ENCODE results near the gene SELENON. TPM values are rescaled to one million over a fixed set of nuclear protein-coding genes. Genes with fewer than 3 reads are reported as not detected.

SELENON gene
- total RNA-seq, 1 donor from 2014 or later: 87.1 TPM

DNA sequence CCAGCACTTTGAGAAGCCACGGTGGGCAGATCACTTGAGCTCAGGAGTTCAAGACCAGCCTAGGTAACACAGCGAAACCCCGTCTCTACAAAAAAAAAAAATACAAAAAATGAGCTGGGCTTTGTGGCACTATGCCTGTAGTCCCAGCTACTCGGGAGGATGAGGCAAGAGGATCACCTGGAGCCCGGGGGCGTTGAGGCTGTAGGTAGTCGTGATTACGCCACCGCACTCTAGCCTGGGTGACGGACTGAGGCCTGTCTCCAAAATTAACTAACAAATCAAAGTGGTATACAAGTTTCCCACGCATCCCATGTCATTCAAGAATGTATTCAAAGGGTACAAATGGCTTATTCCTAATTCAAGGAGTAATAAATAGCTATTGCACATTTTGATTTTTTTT, 56.9 kb downstream of the SELENON start:
- no peak for DNase-seq (ENCODE audit: low spot score, unreplicated experiment)
- H3K27me3 Mint-ChIP-seq: no peaks in the 10 kb centered on the region

DNA sequence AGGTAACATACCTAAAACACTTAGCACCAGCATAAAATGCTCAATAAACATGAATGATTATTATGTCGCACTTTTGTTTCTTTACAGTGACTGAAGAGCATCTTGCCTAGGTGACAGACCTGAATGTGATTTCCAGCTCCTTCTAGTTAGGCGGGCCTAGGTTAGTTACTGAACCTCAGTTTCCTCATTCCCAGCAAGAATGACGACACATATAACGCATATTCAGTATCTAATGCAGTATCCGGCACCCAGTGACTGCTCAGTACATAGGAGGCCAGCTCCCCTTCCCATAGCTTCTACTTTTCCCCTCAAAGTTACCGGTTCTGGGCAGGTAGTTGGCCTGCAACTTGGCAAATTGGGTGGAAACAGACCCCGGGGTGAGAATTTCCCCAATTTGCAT, 58.5 kb downstream of the SELENON start:
- Mint-ChIP-seq H3K27ac (peak overlapping the region; percentile 94), H3K4me3 (ENCODE audit: low read depth) (peak overlapping the region; percentile 85), H3K27me3 (no peaks in the 10 kb centered on the region), H3K9me3 (ENCODE audit: low read depth) (no peaks in the 10 kb centered on the region), H3K36me3 (ENCODE audit: insufficient read depth) (peaks cover 10% of the 10 kb centered on the region), H3K4me1 (ENCODE audit: low read depth) (peaks cover 22% of the 10 kb centered on the region)
- no peak for DNase-seq (ENCODE audit: low spot score, unreplicated experiment)
- TF ChIP-seq CTCF (IDR thresholded peaks at IDR 0.05; ENCODE audit: unreplicated experiment): no peak

More for the DNA sequence above, 56.9 kb downstream of the SELENON start:
- no peak for TF ChIP-seq CTCF (IDR thresholded peaks at IDR 0.05; ENCODE audit: unreplicated experiment)
- H3K9me3 Mint-ChIP-seq (ENCODE audit: low read depth): no peaks in the 10 kb centered on the region
- no peak overlapping the region for H3K27ac Mint-ChIP-seq
- no peaks in the 10 kb centered on the region for H3K36me3 Mint-ChIP-seq (ENCODE audit: insufficient read depth)
- H3K4me1 Mint-ChIP-seq (ENCODE audit: low read depth): peaks cover 17% of the 10 kb centered on the region
- H3K4me3 Mint-ChIP-seq (ENCODE audit: low read depth): no peak overlapping the region

GRCh38 chr1:25858906-25859789, 59.2 kb downstream of the SELENON start, which contains the start of gene AUNIP:
Gene AUNIP, minus strand, starts transcription at chr1:25859457. Its CDS starts 100 bp downstream, at chr1:25859357.
- peaks cover 12% of the 10 kb centered on the region for H3K36me3 Mint-ChIP-seq (ENCODE audit: insufficient read depth)
- no peaks in the 10 kb centered on the region for H3K9me3 Mint-ChIP-seq (ENCODE audit: low read depth)
- DNase-seq (ENCODE audit: low spot score, unreplicated experiment): peak; percentile 72
- H3K4me1 Mint-ChIP-seq (ENCODE audit: low read depth): peaks cover 22% of the 10 kb centered on the region
- H3K27me3 Mint-ChIP-seq: no peaks in the 10 kb centered on the region
- TF ChIP-seq CTCF (IDR thresholded peaks at IDR 0.05; ENCODE audit: unreplicated experiment): no peak
- H3K4me3 Mint-ChIP-seq (ENCODE audit: low read depth): peak within 1 kb of the TSS; percentile 85
- H3K27ac Mint-ChIP-seq: peak within 1 kb of the TSS; percentile 94

DNA sequence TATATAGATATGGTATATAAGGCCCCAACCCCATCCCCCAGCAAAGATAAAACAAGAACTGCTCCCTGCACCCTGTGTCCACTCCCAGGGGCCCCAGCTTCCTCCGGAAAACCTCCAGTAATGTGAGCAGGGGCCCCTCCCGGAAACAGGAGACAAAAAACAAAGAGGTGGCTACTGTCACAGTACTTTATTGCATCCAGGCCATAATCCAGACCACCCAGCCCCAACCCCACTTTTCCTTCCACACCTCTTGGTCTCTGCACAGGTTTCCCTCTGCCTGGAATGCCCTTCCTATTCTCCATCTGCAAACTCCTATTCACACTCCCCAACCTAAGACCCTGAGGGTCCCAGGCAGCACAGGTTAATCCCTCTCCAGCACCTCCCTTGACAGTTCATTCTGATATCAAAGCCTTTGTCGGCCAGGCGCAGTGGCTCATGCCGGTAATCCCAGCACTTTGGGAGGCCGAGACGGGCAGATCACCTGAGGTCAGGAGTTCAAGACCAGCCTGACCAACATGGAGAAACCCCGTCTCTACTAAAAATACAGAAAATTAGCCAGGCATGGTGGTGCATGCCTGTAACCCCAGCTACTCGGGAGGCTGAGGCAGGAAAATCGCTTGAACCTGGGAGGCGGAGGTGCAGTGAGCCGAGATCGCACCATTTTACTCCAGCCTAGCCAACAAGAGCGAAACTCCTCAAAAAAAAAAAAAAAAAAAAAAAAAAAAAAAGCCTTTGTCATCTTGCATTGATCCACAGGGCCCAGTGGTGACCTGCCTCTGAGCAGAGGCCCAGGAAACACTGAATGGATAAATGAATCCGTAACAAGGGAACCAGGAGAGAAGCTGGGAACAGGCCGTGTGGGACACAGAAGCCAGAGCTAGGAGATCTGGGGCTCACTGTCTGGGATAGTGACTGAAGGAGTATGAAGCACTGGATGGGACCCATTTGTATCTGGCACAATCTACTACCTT, 61.6 kb downstream of the SELENON start:
- H3K27ac Mint-ChIP-seq: peak overlapping the region; percentile 74
- no peak overlapping the region for H3K4me3 Mint-ChIP-seq (ENCODE audit: low read depth)
- TF ChIP-seq CTCF (IDR thresholded peaks at IDR 0.05; ENCODE audit: unreplicated experiment): no peak
- DNase-seq (ENCODE audit: low spot score, unreplicated experiment): no peak
- no peaks in the 10 kb centered on the region for H3K9me3 Mint-ChIP-seq (ENCODE audit: low read depth)
- H3K36me3 Mint-ChIP-seq (ENCODE audit: insufficient read depth): peaks cover 15% of the 10 kb centered on the region
- H3K4me1 Mint-ChIP-seq (ENCODE audit: low read depth): peaks cover 29% of the 10 kb centered on the region
- no peaks in the 10 kb centered on the region for H3K27me3 Mint-ChIP-seq
